Measurements from ENCODE around the gene TMEM203. TPM values are rescaled to one million over a fixed set of nuclear protein-coding genes. Genes with fewer than 3 reads are reported as not detected.

Gene TMEM203
- total and polyA plus RNA-seq, 4 donors, result 19.9 to 27.5 (median 21.5) TPM

DNA sequence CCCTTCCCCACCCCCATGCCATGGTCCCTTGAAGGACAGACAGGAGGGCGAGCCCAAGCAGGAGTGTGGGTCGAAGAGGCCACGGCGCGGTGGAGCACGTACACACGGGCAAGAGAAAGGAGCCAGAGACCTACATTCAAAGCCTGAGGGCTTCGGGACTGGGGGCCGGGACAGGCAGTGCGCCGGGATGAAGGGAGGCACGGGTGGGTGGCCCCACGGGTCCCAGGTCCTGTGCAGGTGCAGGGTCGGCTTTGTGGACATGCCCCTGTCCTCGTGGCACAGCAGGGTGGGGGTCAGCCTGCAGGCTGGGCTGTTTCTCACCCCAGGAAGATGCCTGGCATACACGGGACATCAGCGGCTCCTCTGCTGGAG is 45.4 kb downstream of the TMEM203 start (continued):
- TF ChIP-seq, protein P1, sequence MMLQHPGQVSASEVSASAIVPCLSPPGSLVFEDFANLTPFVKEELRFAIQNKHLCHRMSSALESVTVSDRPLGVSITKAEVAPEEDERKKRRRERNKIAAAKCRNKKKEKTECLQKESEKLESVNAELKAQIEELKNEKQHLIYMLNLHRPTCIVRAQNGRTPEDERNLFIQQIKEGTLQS (IDR thresholded peaks at IDR 0.05), result no peak
- TF ChIP-seq EGR1 (IDR thresholded peaks at IDR 0.05; ENCODE audit: low read depth in 2 of 2), result no peak
- TF ChIP-seq NR2F2 (IDR thresholded peaks at IDR 0.05), result no peak

DNA sequence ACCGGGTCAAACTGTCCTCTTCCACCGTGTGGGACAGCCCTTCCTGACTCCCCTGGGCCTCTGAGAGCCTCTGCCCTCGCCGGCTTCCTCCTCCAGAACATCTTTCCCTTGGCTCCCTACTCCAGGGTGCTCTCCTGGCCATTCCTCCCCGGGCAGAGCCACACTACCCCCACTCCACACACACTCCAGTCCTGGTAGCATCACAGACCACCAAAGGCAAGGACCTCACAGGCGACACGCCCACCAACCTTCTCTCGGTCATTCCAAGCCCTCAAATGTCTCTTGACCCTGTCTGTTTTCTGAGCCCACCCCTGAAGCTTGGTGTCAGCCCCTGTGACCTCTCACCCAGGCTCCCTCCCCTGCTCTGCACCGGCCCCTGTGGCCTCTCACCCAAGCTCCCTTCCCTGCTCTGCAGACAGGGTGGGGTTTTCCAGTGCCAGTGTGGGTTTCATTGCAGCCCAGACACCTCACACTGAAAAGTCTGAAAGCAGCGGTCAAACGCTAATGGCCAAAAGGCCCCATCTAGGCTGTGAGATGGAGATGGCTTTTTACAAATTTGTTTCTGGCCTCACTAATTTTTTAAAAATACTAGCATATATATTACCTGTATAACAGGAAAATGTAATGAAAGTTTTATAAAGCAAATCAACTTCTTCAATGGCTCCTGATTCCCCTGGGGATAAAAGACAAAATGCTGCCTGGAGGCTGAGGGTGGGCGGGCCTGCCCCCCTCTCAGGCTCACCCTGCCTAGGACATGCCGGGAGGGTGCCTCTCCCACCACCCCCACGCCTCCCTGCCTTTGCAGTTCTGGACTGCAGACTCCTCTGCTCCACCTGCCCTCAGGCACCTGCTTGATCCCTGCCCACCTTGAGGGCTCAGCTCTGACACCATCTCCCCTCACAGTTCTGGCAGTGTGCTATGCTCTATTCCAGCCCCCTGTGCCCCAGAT is 46.1 kb downstream of the TMEM203 start:
- Histone ChIP-seq H3K9me3 (ENCODE audit: control insufficient read depth in 4 of 4, low read length in 3 of 4) (no peaks in the 10 kb centered on the region), H3K9ac (ENCODE audit: low read depth in 1 of 2, low read length in 2 of 2) (no peak overlapping the region), H3K27ac (ENCODE audit: low read depth in 1 of 2, low read length in 2 of 2) (no peak overlapping the region), H3K27me3 (ENCODE audit: control insufficient read depth in 4 of 4, insufficient read depth in 4 of 4, low read length in 3 of 4) (peaks cover 7 to 13% (median 9%) of the 10 kb centered on the region in 4 donors), H3K4me1 (ENCODE audit: control insufficient read depth in 4 of 4, insufficient read depth in 4 of 4, low read length in 3 of 4) (peaks cover 0 to 9% (median 3%) of the 10 kb centered on the region in 4 donors), H3K36me3 (ENCODE audit: control insufficient read depth in 4 of 4, insufficient read depth in 3 of 4, low read depth in 1 of 4, low read length in 3 of 4) (no peaks in the 10 kb centered on the region), H3K4me3 (ENCODE audit: low read depth in 1 of 3, low read length in 3 of 3) (no peak overlapping the region)
- DNase-seq (ENCODE audit: low spot score), result no peak
- TF ChIP-seq GABPA (IDR thresholded peaks at IDR 0.05 in 1 of 2, conservative IDR thresholded peaks at IDR 0.05 in 1 of 2), result no peak
- TF ChIP-seq RXRA (IDR thresholded peaks at IDR 0.05), result no peak
- no peak for TF ChIP-seq YY1 (IDR thresholded peaks at IDR 0.05)
- no peak for TF ChIP-seq EGR1 (IDR thresholded peaks at IDR 0.05; ENCODE audit: low read depth in 2 of 2)
- no peak for TF ChIP-seq HNF4G (IDR thresholded peaks at IDR 0.05)
- 35% methylated on average over 14 of the region's 14 CpGs for WGBS

DNA sequence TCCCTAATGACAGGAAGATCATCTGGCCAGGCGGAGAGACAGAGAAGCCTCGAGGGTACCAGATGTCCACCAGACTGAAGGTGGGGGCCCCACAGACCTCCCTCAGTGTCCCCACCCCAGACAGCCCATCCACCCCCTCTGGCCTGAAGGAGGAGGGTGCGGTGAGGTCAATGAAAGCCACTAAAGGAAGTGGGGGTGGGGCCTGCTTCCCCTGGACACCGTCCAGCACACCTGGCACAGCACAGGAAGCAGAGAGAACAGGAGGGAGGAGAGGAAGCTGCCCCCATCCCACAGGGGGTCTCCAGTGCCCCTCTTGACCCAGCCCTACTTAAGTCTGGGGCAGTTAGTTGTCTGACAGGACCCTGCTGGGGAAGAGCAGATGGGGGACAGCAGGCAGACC is 46.8 kb downstream of the TMEM203 start:
- DNase-seq (ENCODE audit: low spot score), result no peak
- peaks cover 5 to 9% (median 6%) of the 10 kb centered on the region in 4 donors for H3K27me3 ChIP-seq (ENCODE audit: control insufficient read depth in 4 of 4, insufficient read depth in 4 of 4, low read length in 3 of 4)
- no peak overlapping the region for H3K9ac ChIP-seq (ENCODE audit: low read depth in 1 of 2, low read length in 2 of 2)
- no peak overlapping the region for H3K27ac ChIP-seq (ENCODE audit: low read depth in 1 of 2, low read length in 2 of 2)
- WGBS, result 39% methylated on average over 4 of the region's 4 CpGs
- H3K36me3 ChIP-seq (ENCODE audit: control insufficient read depth in 4 of 4, insufficient read depth in 3 of 4, low read depth in 1 of 4, low read length in 3 of 4), result no peaks in the 10 kb centered on the region
- TF ChIP-seq RAD21 (IDR thresholded peaks at IDR 0.05) (no peak), EGR1 (IDR thresholded peaks at IDR 0.05; ENCODE audit: low read depth in 2 of 2) (no peak), NR2F2 (IDR thresholded peaks at IDR 0.05) (no peak), RXRA (IDR thresholded peaks at IDR 0.05) (no peak), JUND (IDR thresholded peaks at IDR 0.05) (no peak), YY1 (IDR thresholded peaks at IDR 0.05) (no peak), FOXA1 (IDR thresholded peaks at IDR 0.05) (no peak), HNF4G (IDR thresholded peaks at IDR 0.05) (no peak), TAF1 (conservative IDR thresholded peaks at IDR 0.05) (no peak), GABPA (IDR thresholded peaks at IDR 0.05 in 1 of 2, conservative IDR thresholded peaks at IDR 0.05 in 1 of 2) (no peak)
- TF ChIP-seq, protein P2, sequence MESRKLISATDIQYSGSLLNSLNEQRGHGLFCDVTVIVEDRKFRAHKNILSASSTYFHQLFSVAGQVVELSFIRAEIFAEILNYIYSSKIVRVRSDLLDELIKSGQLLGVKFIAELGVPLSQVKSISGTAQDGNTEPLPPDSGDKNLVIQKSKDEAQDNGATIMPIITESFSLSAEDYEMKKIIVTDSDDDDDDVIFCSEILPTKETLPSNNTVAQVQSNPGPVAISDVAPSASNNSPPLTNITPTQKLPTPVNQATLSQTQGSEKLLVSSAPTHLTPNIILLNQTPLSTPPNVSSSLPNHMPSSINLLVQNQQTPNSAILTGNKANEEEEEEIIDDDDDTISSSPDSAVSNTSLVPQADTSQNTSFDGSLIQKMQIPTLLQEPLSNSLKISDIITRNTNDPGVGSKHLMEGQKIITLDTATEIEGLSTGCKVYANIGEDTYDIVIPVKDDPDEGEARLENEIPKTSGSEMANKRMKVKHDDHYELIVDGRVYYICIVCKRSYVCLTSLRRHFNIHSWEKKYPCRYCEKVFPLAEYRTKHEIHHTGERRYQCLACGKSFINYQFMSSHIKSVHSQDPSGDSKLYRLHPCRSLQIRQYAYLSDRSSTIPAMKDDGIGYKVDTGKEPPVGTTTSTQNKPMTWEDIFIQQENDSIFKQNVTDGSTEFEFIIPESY (IDR thresholded peaks at IDR 0.05), result no peak
- TF ChIP-seq, protein P3, sequence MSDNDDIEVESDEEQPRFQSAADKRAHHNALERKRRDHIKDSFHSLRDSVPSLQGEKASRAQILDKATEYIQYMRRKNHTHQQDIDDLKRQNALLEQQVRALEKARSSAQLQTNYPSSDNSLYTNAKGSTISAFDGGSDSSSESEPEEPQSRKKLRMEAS (IDR thresholded peaks at IDR 0.05), result no peak
- TF ChIP-seq, protein P4, sequence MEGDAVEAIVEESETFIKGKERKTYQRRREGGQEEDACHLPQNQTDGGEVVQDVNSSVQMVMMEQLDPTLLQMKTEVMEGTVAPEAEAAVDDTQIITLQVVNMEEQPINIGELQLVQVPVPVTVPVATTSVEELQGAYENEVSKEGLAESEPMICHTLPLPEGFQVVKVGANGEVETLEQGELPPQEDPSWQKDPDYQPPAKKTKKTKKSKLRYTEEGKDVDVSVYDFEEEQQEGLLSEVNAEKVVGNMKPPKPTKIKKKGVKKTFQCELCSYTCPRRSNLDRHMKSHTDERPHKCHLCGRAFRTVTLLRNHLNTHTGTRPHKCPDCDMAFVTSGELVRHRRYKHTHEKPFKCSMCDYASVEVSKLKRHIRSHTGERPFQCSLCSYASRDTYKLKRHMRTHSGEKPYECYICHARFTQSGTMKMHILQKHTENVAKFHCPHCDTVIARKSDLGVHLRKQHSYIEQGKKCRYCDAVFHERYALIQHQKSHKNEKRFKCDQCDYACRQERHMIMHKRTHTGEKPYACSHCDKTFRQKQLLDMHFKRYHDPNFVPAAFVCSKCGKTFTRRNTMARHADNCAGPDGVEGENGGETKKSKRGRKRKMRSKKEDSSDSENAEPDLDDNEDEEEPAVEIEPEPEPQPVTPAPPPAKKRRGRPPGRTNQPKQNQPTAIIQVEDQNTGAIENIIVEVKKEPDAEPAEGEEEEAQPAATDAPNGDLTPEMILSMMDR (IDR thresholded peaks at IDR 0.05; ENCODE audit: low read depth, low read length, missing input control), result no peak
- TF ChIP-seq, protein P1 (IDR thresholded peaks at IDR 0.05), result no peak
- TF ChIP-seq, protein P5, sequence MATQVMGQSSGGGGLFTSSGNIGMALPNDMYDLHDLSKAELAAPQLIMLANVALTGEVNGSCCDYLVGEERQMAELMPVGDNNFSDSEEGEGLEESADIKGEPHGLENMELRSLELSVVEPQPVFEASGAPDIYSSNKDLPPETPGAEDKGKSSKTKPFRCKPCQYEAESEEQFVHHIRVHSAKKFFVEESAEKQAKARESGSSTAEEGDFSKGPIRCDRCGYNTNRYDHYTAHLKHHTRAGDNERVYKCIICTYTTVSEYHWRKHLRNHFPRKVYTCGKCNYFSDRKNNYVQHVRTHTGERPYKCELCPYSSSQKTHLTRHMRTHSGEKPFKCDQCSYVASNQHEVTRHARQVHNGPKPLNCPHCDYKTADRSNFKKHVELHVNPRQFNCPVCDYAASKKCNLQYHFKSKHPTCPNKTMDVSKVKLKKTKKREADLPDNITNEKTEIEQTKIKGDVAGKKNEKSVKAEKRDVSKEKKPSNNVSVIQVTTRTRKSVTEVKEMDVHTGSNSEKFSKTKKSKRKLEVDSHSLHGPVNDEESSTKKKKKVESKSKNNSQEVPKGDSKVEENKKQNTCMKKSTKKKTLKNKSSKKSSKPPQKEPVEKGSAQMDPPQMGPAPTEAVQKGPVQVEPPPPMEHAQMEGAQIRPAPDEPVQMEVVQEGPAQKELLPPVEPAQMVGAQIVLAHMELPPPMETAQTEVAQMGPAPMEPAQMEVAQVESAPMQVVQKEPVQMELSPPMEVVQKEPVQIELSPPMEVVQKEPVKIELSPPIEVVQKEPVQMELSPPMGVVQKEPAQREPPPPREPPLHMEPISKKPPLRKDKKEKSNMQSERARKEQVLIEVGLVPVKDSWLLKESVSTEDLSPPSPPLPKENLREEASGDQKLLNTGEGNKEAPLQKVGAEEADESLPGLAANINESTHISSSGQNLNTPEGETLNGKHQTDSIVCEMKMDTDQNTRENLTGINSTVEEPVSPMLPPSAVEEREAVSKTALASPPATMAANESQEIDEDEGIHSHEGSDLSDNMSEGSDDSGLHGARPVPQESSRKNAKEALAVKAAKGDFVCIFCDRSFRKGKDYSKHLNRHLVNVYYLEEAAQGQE (IDR thresholded peaks at IDR 0.05), result no peak
- no peak overlapping the region for H3K4me3 ChIP-seq (ENCODE audit: low read depth in 1 of 3, low read length in 3 of 3)
- peaks cover 0 to 9% (median 3%) of the 10 kb centered on the region in 4 donors for H3K4me1 ChIP-seq (ENCODE audit: control insufficient read depth in 4 of 4, insufficient read depth in 4 of 4, low read length in 3 of 4)
- no peaks in the 10 kb centered on the region for H3K9me3 ChIP-seq (ENCODE audit: control insufficient read depth in 4 of 4, low read length in 3 of 4)
